Gastroesophageal sphincter (tissue), 3 donors: ENCODE data around the gene CACNA2D3.

Experiments
- POLR2A ChIP-seq, 2 donors: fragments of 450-650 bp; IDR thresholded peaks; one replicate each; pipeline ENCODE4 v1.6.1; 2017; ENCODE audit warnings: antibody characterized with exemption in 2 of 2, mild to moderate bottlenecking in 2 of 2, moderate library complexity in 1 of 2
- POLR2AphosphoS5 ChIP-seq: sonication (generic); formaldehyde crosslinking; IDR thresholded peaks from one replicate; pipeline ENCODE4 v1.6.1; 2017; ENCODE audit warnings: antibody characterized with exemption
- TF ChIP-seq, protein P1 (sequence below), 4 experiments: fragments of 200-600 bp in 2 of 4; fragments of 450-650 bp in 2 of 4; sonication (generic) in 1 of 4; IDR thresholded peaks; one replicate each; pipeline ENCODE4 v1.5.1; 2017 to 2019; ENCODE audit warnings: antibody characterized with exemption in 4 of 4, mild to moderate bottlenecking in 2 of 4, moderate library complexity in 2 of 4

- TF ChIP-seq, protein P1, sequence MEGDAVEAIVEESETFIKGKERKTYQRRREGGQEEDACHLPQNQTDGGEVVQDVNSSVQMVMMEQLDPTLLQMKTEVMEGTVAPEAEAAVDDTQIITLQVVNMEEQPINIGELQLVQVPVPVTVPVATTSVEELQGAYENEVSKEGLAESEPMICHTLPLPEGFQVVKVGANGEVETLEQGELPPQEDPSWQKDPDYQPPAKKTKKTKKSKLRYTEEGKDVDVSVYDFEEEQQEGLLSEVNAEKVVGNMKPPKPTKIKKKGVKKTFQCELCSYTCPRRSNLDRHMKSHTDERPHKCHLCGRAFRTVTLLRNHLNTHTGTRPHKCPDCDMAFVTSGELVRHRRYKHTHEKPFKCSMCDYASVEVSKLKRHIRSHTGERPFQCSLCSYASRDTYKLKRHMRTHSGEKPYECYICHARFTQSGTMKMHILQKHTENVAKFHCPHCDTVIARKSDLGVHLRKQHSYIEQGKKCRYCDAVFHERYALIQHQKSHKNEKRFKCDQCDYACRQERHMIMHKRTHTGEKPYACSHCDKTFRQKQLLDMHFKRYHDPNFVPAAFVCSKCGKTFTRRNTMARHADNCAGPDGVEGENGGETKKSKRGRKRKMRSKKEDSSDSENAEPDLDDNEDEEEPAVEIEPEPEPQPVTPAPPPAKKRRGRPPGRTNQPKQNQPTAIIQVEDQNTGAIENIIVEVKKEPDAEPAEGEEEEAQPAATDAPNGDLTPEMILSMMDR (IDR thresholded peaks at IDR 0.05) = no peak
- TF ChIP-seq POLR2AphosphoS5 (no peak), POLR2A (IDR thresholded peaks at IDR 0.05) (no peak)
Observed at GRCh38 chr3:55061720-55062034, 939.3 kb downstream of the CACNA2D3 start.
